Astrocyte of the spinal cord (primary cell): ENCODE results near the gene WDR89.
"Not testable (repeated sequence)": the region's sequence is repeated elsewhere in the genome, so short reads cannot be mapped to it uniquely, and the experiment has no call there.

ENCODE experiments used
- DNase-seq: peaks from one replicate; pipeline ENCODE4 v3.0.0; 2011; ENCODE audit warnings: low read depth, low spot score
- H3K4me3 ChIP-seq: 2 replicates; pipeline ENCODE4 v1.5.1; 2011; ENCODE audit warnings: low read depth, mild to moderate bottlenecking, low read length, moderate library complexity
- in situ Hi-C: cut with HindIII; loops from 2 replicates; pipeline ENCODE4 v1.10.0; 2017; ENCODE audit warnings: low sequenced_read_pairs
- TF ChIP-seq, protein P1 (sequence below): IDR thresholded peaks from 2 replicates; pipeline ENCODE4 v1.5.1; 2012; ENCODE audit warnings: low read depth, mild to moderate bottlenecking, low read length, inconsistent platforms

WDR89 gene

DNA sequence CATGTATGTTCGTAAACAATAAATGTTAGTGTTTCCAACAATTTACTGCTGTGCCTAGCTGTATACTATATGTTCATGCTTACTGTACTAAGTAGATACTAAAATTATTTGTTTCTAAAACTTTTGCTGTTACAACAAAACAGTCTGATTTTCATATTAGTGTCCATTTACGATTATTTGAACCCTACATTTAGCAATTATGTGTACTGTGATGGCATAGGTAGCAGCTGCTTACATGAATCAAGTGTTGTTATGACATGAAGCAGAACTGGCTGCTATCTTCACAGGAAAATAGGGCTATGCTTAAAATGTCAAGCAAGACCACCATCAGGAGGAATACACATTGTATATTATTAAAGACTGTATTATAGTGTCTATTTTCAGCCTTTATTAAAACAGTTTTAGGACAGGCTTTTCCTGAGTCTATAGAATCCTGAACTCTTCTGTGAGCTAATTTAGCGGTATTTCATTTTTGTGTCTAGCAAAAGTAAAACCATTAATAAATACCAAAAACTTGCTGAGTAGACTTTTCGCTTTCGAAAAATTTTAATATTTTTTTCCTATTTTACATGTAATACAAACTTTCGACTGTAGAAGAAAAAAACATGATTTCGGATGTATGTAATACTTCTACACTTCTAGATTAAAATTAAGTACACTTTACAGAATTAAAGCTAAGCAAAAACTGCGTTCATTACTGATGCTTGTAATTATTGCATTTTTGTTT lies 1.1 kb upstream of the WDR89 start:
- TF ChIP-seq, protein P1, sequence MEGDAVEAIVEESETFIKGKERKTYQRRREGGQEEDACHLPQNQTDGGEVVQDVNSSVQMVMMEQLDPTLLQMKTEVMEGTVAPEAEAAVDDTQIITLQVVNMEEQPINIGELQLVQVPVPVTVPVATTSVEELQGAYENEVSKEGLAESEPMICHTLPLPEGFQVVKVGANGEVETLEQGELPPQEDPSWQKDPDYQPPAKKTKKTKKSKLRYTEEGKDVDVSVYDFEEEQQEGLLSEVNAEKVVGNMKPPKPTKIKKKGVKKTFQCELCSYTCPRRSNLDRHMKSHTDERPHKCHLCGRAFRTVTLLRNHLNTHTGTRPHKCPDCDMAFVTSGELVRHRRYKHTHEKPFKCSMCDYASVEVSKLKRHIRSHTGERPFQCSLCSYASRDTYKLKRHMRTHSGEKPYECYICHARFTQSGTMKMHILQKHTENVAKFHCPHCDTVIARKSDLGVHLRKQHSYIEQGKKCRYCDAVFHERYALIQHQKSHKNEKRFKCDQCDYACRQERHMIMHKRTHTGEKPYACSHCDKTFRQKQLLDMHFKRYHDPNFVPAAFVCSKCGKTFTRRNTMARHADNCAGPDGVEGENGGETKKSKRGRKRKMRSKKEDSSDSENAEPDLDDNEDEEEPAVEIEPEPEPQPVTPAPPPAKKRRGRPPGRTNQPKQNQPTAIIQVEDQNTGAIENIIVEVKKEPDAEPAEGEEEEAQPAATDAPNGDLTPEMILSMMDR: no peak
- in situ Hi-C loops: no loop called here
- H3K4me3 ChIP-seq: peak overlapping the region; percentile 70
- DNase-seq: no peak

DNA sequence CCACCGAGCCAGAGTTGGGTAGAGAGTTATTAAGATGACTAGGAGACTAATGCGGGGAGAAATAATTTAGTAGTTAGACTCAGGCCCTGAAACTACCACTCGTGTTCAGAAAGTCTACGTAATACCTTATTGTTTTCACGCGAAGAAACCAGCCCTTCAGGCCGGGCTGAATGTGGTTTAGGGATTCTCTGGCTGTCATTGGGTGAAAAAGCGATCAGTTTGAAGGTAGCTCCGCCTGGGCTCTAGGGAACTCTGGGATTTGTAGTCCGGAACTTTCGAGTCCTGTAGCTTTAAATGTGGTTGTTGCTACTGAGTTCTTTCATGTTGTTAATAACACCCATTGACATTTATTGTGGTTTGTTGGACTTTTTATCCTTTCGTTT lies 549 bp upstream of the WDR89 start:
- in situ Hi-C loops: no loop called here
- peak overlapping the region; percentile 70 for H3K4me3 ChIP-seq
- TF ChIP-seq, protein P1: no peak
- DNase-seq: peak; percentile 97

DNA sequence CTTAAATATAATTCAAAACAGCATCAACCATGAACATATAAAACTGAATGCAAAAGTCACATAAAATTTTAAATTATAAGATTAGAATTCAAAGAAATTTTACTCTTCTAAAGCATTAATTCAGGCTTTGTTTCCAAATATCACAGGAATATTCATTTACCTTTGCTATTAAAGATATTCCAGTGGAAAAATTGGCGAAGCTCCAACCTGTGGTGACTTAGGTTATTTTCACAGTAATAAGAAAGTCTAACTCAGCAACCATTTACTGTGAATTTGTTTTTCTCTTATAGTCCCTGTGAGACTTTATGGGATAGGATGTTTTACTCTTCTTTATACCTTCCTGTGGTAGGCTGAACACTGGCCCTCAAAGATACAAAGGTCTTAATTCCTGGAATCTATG lies 3.2 kb downstream of the WDR89 start:
- in situ Hi-C loops: no loop called here
- no peak overlapping the region for H3K4me3 ChIP-seq
- TF ChIP-seq, protein P1: no peak
- DNase-seq: no peak

DNA sequence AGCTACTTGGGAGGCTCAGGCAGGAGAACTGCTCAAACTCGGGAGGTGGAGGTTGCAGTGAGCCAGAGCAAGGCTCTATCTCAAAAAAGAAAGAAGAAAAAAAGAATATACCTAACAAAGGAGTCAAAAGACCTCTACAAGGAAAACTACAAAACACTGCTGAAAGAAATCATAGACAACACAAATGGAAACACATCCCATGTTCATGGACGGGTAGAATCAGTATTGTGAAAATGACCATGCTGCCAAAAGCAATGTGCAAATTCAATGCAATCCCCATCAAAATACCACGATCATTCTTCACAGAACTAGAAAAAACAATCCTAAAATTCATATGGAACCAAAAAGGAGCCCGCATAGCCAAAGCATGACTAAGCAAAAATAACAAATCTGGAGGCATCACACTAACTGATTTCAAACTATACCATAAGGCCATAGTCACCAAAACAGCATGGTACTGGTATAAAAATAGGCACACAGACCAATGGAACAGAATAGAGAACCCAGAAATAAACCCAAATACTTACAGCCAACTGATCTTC lies 5.5 kb downstream of the WDR89 start:
- H3K4me3 ChIP-seq, DNase-seq, in situ Hi-C loops: not testable (repeated sequence)

DNA sequence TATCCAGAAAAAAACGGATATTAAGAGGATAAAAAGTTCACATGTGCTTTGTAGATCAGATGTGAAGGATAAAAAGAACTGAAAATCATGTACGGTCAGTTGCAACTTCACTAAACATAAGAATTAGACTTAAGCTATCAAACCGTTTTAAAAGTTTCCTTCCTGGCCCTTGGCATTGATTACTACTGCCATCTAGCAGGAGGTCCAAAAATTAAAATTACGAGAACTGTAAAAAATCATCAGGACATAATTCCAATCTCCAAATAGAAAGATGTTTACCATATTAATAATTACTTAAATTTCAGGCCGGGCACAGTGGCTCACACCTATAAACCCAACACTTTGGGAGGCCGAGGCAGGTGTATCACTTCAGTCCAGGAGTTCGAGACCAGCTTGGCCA lies 7.9 kb downstream of the WDR89 start:
- H3K4me3 ChIP-seq: no peak overlapping the region
- DNase-seq: no peak
- in situ Hi-C loops: no loop called here
- TF ChIP-seq, protein P1: peak; percentile 12

DNA sequence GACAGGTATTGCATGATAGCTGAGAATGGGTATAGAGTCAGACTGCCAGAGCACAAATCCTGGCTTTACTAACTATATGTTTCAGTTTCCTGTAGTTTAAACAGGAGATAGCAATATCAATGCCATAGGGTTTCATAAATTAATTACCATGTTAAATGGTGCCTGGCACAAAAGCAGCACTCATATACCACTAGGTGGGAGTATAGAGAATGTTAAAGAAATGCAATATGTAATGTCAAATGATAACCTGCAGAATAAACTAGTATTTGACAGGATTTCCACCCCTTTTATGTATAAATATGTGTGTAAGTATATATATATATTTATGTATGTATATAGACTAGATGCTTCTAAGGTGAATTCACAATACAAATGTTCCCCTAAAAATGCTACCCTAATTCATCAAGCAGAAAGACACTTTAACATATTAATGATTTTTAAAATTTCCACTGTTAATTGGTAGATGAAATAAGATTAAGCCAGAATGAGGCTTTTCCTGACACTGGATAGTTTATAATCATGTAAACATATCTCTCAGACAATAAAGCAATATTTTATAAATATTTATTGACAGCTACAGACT lies 8.6 kb downstream of the WDR89 start:
- no peak overlapping the region for H3K4me3 ChIP-seq
- peak; percentile 23 for DNase-seq
- in situ Hi-C loops: no loop called here
- TF ChIP-seq, protein P1: peak; percentile 61

DNA sequence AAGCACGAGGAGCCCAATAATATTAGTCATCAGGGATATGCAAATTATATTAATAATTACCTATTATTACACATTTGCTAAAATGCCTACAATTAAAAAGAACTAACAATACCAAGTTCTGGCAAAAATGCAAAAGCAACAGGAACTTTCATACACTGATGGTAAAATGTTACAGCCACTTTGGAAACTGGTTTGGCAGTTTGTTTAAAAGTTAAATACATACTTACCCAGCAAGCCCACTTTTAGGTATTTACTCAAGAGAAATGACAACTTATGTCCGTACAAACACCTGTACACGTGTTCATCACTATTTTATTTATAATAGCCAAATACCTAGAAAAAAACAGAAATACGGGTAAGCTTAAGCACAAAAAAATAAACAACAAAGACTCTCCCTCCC lies 17.0 kb downstream of the WDR89 start:
- TF ChIP-seq, protein P1: no peak
- in situ Hi-C loops: no loop called here
- no peak overlapping the region for H3K4me3 ChIP-seq
- DNase-seq: no peak
